MCF 10A (cell line): Measurements from ENCODE around the gene ATP2A2. TPM values are rescaled to one million over a fixed set of nuclear protein-coding genes. Genes with fewer than 3 reads are reported as not detected.
A peak's percentile ranks its signal among the peaks of the same experiment; 100 is the strongest.

Source experiments
- BruUV-seq: library from RNA; stranded (reverse); fragments of 400-500 nt; replicated peaks from 2 replicates; lab custom pipeline; 2021; lab: Mats Ljungman, UMichigan
- CTCF ChIA-PET: fragments of 300-600 bp; sonication (Branson Sonifier 250); formaldehyde crosslinking; extraction: SDS; loops from one replicate; lab custom pipeline; 2021; ENCODE audit warnings: antibody characterized with exemption, inconsistent platforms; lab: Yijun Ruan, JAX
- POLR2A ChIA-PET: fragments of 300-600, 350-650 bp; sonication (Branson Sonifier 250); formaldehyde crosslinking; extraction: SDS; loops from one replicate; lab custom pipeline; 2020; ENCODE audit warnings: antibody characterized with exemption, inconsistent platforms; lab: Yijun Ruan, JAX
- DNase-seq: peaks from one replicate; pipeline ENCODE4 v3.0.0-alpha.2; 2018; ENCODE audit not compliant: unreplicated experiment
- H3K27ac Mint-ChIP-seq: one replicate; pipeline ENCODE4 v1.8.0; 2022; ENCODE audit warnings: mild to moderate bottlenecking, low read depth, mixed read lengths; ENCODE audit not compliant: unreplicated experiment
- H3K27me3 Mint-ChIP-seq: one replicate; pipeline ENCODE4 v1.8.0; 2022; ENCODE audit warnings: mixed read lengths; ENCODE audit not compliant: insufficient read depth, unreplicated experiment
- H3K36me3 Mint-ChIP-seq: one replicate; pipeline ENCODE4 v1.8.0; 2022; ENCODE audit warnings: mild to moderate bottlenecking, moderate library complexity, mixed read lengths; ENCODE audit not compliant: insufficient read depth, unreplicated experiment
- H3K4me1 Mint-ChIP-seq: one replicate; pipeline ENCODE4 v1.8.0; 2022; ENCODE audit warnings: mixed read lengths; ENCODE audit not compliant: insufficient read depth, unreplicated experiment
- H3K4me3 Mint-ChIP-seq: one replicate; pipeline ENCODE4 v1.8.0; 2022; ENCODE audit warnings: mild to moderate bottlenecking, moderate library complexity, mixed read lengths; ENCODE audit not compliant: unreplicated experiment
- H3K9me3 Mint-ChIP-seq: one replicate; pipeline ENCODE4 v1.8.0; 2022; ENCODE audit warnings: mixed read lengths; ENCODE audit not compliant: unreplicated experiment
- CTCF ChIP-seq: fragments of 200-600 bp; IDR thresholded peaks from one replicate; pipeline ENCODE4 v1.8.0; 2022; ENCODE audit warnings: antibody characterized with exemption, mild to moderate bottlenecking; ENCODE audit not compliant: unreplicated experiment
- intact Hi-C: fragments of 100-400 bp; cut with micrococcal nuclease; formaldehyde crosslinking; loops from 2 replicates; pipeline ENCODE4 v1.14.1; 2022
- total RNA-seq: library from RNA; stranded (reverse); gene quantifications from 2 replicates; pipeline ENCODE4 v1.2.3, GENCODE V29; 2022

Gene ATP2A2
- total RNA-seq, 1 experiment from 2014 or later: 272 TPM

DNA sequence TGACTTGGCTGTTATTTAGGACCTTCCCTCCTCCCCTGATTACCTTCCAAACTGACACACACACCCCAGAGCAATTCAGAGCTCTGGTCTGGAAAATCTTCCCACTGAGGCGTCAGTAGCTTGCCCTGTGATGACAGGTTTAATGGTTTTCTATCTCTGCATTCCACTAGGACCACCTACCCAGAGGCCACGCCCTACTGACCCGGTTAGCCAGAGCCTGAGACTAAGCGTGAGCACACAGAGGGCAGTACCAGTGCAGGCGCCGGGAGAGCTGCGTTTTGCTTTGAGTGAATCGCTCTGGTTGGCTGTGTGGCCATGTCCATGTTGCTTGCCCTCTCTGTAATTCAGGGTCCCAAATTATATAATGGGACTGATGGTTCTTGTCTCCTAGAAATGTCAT is 36.2 kb upstream of the ATP2A2 start:
- no TSS peak for BruUV-seq
- no peaks in the 10 kb centered on the region for H3K27me3 Mint-ChIP-seq
- H3K9me3 Mint-ChIP-seq: no peaks in the 10 kb centered on the region
- no peak for TF ChIP-seq CTCF
- H3K36me3 Mint-ChIP-seq: no peaks in the 10 kb centered on the region
- ChIA-PET POLR2A (interaction anchor here (0.7 to 1.7 kb wide), 3 partner anchors 20 to 41 kb away, joined by 3 to 5 read pairs (median 4); no protein-coding TSS in a partner anchor), CTCF (interaction anchor here (0.5 to 0.6 kb wide), 4 partner anchors 14 to 137 kb away, joined by 3 to 4 read pairs (median 3); no protein-coding TSS in a partner anchor)
- H3K4me3 Mint-ChIP-seq: no peak overlapping the region
- no peak overlapping the region for H3K27ac Mint-ChIP-seq
- intact Hi-C loops: loop anchor here (5.0 kb wide), 1 partner anchor 37 kb away; the partner anchor contains the start of gene ATP2A2
- peaks cover 15% of the 10 kb centered on the region for H3K4me1 Mint-ChIP-seq
- no peak for DNase-seq

GRCh38 chr12:110245369-110245772 is 35.7 kb upstream of the ATP2A2 start:
- TF ChIP-seq CTCF: peak; percentile 28

DNA sequence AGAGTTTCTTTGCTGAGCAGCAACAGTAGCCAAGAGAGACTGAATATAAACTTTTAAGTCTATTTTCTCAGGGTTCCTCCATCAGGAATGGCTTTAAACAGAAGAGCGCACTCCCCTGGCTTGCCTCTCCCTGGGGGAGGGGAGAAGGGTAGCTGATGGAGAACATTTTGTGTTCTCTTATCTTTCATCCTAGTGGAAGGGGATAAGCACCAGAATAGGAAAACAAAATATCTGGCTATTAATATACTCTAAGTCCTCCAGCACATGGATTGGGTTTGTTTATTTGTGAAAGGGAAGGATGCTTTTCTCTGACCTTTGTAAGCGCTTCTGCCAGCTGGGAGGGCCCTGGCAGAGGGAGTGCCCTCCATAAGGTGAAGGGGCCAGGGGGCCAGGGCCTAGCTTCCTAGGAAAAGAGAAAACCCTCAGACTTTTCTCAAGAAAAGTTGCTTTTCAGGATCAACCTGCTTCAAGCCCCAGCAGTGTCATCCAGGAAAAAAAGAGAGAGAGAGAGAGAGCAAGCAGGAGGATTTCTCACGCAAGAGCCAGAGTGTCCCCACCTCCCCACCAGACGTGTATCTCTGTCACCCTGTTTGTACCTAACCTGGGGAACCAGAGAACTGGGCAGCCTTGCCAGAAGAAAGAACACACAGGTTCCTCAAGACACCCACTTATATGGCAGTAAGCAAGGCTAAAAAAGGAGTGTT is 34.3 kb upstream of the ATP2A2 start:
- BruUV-seq: no TSS peak
- DNase-seq: no peak

More at GRCh38 chr12:110245369-110245772, 35.7 kb upstream of the ATP2A2 start:
- Mint-ChIP-seq H3K4me3 (no peak overlapping the region), H3K9me3 (no peaks in the 10 kb centered on the region), H3K27me3 (no peaks in the 10 kb centered on the region), H3K36me3 (no peaks in the 10 kb centered on the region), H3K27ac (no peak overlapping the region), H3K4me1 (peaks cover 15% of the 10 kb centered on the region)
- ChIA-PET CTCF (interaction anchor here (0.5 to 0.6 kb wide), 2 partner anchors 34 to 85 kb away, joined by 3 to 4 read pairs; no protein-coding TSS in a partner anchor), POLR2A (interaction anchor here (1.7 to 6.0 kb wide), 2 partner anchors 21 to 35 kb away, joined by 5 to 112 read pairs; partner anchors contain the start of gene ATP2A2)
- DNase-seq: peak; percentile 54
- intact Hi-C loops: loop anchor here (5.0 kb wide), 1 partner anchor 37 kb away; the partner anchor contains the start of gene ATP2A2
- BruUV-seq: no TSS peak

More for the DNA sequence above, 34.3 kb upstream of the ATP2A2 start:
- H3K36me3 Mint-ChIP-seq: no peaks in the 10 kb centered on the region
- TF ChIP-seq CTCF: no peak
- peak overlapping the region; percentile 56 for H3K4me3 Mint-ChIP-seq
- intact Hi-C loops: loop anchor here (5.0 kb wide), 1 partner anchor 36 kb away; the partner anchor contains the start of gene ATP2A2
- no peaks in the 10 kb centered on the region for H3K27me3 Mint-ChIP-seq
- CTCF ChIA-PET: interaction anchor here (0.6 to 1.5 kb wide), 4 partner anchors 22 to 137 kb away, joined by 3 to 6 read pairs (median 4); no protein-coding TSS in a partner anchor
- POLR2A ChIA-PET: interaction anchor here (0.6 to 6.0 kb wide), 10 partner anchors 14 to 196 kb away, joined by 3 to 112 read pairs (median 7); partner anchors contain the start of gene ATP2A2
- peak overlapping the region; percentile 89 for H3K27ac Mint-ChIP-seq
- H3K4me1 Mint-ChIP-seq: peaks cover 15% of the 10 kb centered on the region
- no peaks in the 10 kb centered on the region for H3K9me3 Mint-ChIP-seq
